ENCODE measurements around the gene NPC1. TPM values are rescaled to one million over a fixed set of nuclear protein-coding genes. Genes with fewer than 3 reads are reported as not detected.

NPC1 gene
- total and polyA plus RNA-seq, 9 donors, result 21.8 to 100 (median 29.8) TPM

- no peak for DNase-seq
- Histone ChIP-seq H3K27me3 (no peaks in the 10 kb centered on the region), H3K4me1 (ENCODE audit: insufficient read depth) (no peaks in the 10 kb centered on the region), H3K4me3 (no peak overlapping the region), H3K9me3 (no peaks in the 10 kb centered on the region), H3K36me3 (no peaks in the 10 kb centered on the region), H3K27ac (no peak overlapping the region)
- WGBS, 3 donors, result 85 to 94% (median 93%) methylated on average over 2 of the region's 2 CpGs
- TF ChIP-seq CTCF (IDR thresholded peaks at IDR 0.05), result no peak
- TF ChIP-seq POLR2A (IDR thresholded peaks at IDR 0.05), result no peak
- no peak for TF ChIP-seq EP300 (IDR thresholded peaks at IDR 0.05)
- intact Hi-C loops (cut with DNase I), result no loop called here
Observed at GRCh38 chr18:23593720-23594119, 7.4 kb upstream of the NPC1 start.

DNA sequence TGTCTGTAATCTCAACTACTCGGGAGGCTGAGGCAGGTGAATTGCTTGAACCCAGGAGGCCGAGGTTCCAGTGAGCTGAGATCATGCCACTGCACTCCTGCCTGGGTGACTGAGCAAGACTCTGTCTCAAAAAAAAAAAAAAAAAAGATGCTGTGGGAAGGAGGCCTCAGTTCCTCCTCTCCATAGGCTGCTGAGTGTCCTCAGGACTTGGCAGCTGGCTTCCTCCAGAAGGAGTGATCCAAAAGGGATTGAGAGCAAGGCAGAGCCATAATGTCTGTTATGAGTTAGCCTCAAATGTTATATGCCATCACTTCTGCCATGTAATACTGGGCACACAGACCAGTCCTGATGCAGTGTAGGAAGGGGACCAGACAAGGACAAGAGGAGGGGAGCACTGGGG lies 6.6 kb upstream of the NPC1 start:
- no peak for DNase-seq
- no peaks in the 10 kb centered on the region for H3K36me3 ChIP-seq
- no peak overlapping the region for H3K27ac ChIP-seq
- no peaks in the 10 kb centered on the region for H3K4me1 ChIP-seq (ENCODE audit: insufficient read depth)
- no peak overlapping the region for H3K4me3 ChIP-seq
- no peaks in the 10 kb centered on the region for H3K9me3 ChIP-seq
- 94 to 98% (median 97%) methylated on average over 2 of the region's 2 CpGs for WGBS, 3 donors
- TF ChIP-seq EP300 (IDR thresholded peaks at IDR 0.05), result no peak
- no peak for TF ChIP-seq CTCF (IDR thresholded peaks at IDR 0.05)
- intact Hi-C loops (cut with DNase I), result no loop called here
- H3K27me3 ChIP-seq, result no peaks in the 10 kb centered on the region

DNA sequence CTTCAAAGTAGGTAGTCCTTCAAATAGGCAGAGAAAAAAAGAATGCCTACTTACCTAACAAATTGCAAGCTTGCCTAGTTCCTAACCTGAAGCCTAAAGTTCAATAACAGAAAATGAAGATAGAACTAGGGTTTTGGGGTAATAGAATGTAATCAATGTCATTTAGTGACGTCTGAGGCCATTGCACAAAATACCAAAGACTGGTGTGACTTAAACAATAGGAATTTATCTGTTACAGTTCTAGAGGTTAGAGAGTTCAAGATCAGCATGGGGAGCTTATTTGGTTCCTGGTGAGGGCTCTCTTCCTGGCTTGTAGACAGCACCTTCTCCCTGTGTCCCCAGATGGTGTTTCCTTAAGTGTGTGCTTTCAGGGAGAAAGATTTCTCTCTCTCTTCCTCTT lies 4.7 kb upstream of the NPC1 start:
- H3K9me3 ChIP-seq, result no peaks in the 10 kb centered on the region
- H3K27ac ChIP-seq, result no peak overlapping the region
- H3K27me3 ChIP-seq, result no peaks in the 10 kb centered on the region
- 0 to 79% (median 33%) methylated on average over 1 of the region's 1 CpG for whole genome bisulfite sequencing, 3 donors
- no peak for DNase-seq
- no peak overlapping the region for H3K4me3 ChIP-seq
- intact Hi-C loops (cut with DNase I), result no loop called here
- TF ChIP-seq CTCF (IDR thresholded peaks at IDR 0.05), result no peak
- TF ChIP-seq POLR2A (IDR thresholded peaks at IDR 0.05), result no peak
- TF ChIP-seq EP300 (IDR thresholded peaks at IDR 0.05), result no peak
- H3K4me1 ChIP-seq (ENCODE audit: insufficient read depth), result no peaks in the 10 kb centered on the region
- no peaks in the 10 kb centered on the region for H3K36me3 ChIP-seq

DNA sequence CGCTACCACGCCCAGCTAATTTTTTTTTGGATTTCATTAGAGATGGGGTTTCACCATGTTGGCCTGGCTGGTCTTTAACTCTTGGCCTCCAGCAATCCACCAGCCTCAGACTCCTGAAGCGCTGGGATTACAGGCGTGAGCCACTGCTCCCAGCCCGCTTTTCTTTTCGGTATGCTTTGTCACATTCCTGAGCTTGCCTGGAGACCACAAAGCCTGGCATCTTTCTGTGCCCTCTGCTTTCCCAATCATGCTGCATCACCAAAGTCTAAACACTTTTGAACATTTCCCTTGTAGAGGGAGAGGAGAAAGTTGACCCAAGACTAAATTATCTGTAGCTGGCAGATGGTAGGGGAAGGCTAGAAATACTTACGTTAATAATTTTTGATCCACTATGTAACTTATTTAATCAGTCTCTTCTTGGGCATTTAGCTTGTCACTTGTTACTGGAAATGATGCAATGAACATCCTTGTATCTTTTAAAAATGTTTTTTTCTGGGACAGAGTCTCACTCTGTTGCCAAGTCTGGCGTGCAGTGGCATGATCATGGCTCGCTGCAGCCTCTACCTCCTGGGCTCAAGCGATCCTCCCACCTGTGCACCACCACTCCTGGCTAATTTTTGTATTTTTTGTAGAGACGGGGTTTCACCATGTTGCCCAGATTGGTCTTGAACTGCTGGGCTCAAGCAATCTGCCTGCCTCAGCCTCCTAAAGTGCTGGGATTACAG lies 2.7 kb upstream of the NPC1 start:
- TF ChIP-seq CTCF (IDR thresholded peaks at IDR 0.05) (no peak), POLR2A (IDR thresholded peaks at IDR 0.05) (no peak), EP300 (IDR thresholded peaks at IDR 0.05) (no peak)
- intact Hi-C loops (cut with DNase I), result loop anchor here in 3 of 4 donors (5.0 to 10.0 kb wide), 3 partner anchors 72 to 87 kb away; partner anchors contain the start of gene RMC1 (in 1 of the 3)
- Histone ChIP-seq H3K9me3 (no peaks in the 10 kb centered on the region), H3K4me1 (ENCODE audit: insufficient read depth) (no peaks in the 10 kb centered on the region), H3K36me3 (no peaks in the 10 kb centered on the region), H3K27me3 (no peaks in the 10 kb centered on the region), H3K27ac (no peak overlapping the region), H3K4me3 (no peak overlapping the region)
- WGBS, 3 donors, result 79 to 88% (median 85%) methylated on average over 11 of the region's 11 CpGs
- no peak for DNase-seq

Data from ovary (tissue), 9 donors.